ENCODE measurements around the gene NDNF.

Gene NDNF, protein sequence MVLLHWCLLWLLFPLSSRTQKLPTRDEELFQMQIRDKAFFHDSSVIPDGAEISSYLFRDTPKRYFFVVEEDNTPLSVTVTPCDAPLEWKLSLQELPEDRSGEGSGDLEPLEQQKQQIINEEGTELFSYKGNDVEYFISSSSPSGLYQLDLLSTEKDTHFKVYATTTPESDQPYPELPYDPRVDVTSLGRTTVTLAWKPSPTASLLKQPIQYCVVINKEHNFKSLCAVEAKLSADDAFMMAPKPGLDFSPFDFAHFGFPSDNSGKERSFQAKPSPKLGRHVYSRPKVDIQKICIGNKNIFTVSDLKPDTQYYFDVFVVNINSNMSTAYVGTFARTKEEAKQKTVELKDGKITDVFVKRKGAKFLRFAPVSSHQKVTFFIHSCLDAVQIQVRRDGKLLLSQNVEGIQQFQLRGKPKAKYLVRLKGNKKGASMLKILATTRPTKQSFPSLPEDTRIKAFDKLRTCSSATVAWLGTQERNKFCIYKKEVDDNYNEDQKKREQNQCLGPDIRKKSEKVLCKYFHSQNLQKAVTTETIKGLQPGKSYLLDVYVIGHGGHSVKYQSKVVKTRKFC

GRCh38 chr4:121072224-121073003 lies at the start of gene NDNF:
TSS of gene NDNF (minus strand) at chr4:121072535. CDS start at chr4:121045837, 26,698 bp downstream.
- DNase-seq (ENCODE audit: insufficient read length, low spot score) (peak; percentile 19), FAIRE-seq (no peak)

GRCh38 chr4:121119715-121120114 lies 47.4 kb upstream of the NDNF start:
- no peak for FAIRE-seq
- DNase-seq (ENCODE audit: insufficient read length, low spot score), result no peak

DNA sequence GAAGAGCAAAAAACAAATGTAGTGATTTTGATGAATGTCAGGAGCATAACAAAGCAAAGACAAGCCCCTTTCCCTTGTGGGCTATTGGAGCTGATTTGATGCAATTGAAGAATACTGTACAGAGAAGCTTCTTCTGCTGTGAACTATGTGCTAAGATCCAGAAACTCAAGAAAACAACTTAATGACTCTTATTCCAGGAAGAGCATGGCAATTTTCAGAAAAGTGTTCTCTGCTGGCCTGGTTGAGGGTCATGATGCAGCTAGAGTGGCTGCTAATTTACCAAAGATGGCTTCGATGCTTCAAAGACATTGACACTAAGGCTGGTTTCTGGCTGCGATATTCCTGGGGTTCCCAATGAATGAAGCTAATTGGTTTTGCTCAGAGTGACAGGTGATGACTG lies 46.0 kb upstream of the NDNF start:
- DNase-seq (ENCODE audit: insufficient read length, low spot score) (no peak), FAIRE-seq (no peak)

GRCh38 chr4:121114756-121115155 lies 42.4 kb upstream of the NDNF start:
- DNase-seq (ENCODE audit: insufficient read length, low spot score), result no peak
- FAIRE-seq, result no peak

GRCh38 chr4:121112530-121112929 lies 40.2 kb upstream of the NDNF start:
- FAIRE-seq, result no peak

GRCh38 chr4:121108557-121108956 lies 36.2 kb upstream of the NDNF start:
- FAIRE-seq, result no peak

More at GRCh38 chr4:121112530-121112929, 40.2 kb upstream of the NDNF start:
- DNase-seq (ENCODE audit: insufficient read length, low spot score), result no peak

GRCh38 chr4:121107507-121107906 lies 35.2 kb upstream of the NDNF start:
- DNase-seq (ENCODE audit: insufficient read length, low spot score) (no peak), FAIRE-seq (no peak)

More at GRCh38 chr4:121108557-121108956, 36.2 kb upstream of the NDNF start:
- DNase-seq (ENCODE audit: insufficient read length, low spot score), result no peak

DNA sequence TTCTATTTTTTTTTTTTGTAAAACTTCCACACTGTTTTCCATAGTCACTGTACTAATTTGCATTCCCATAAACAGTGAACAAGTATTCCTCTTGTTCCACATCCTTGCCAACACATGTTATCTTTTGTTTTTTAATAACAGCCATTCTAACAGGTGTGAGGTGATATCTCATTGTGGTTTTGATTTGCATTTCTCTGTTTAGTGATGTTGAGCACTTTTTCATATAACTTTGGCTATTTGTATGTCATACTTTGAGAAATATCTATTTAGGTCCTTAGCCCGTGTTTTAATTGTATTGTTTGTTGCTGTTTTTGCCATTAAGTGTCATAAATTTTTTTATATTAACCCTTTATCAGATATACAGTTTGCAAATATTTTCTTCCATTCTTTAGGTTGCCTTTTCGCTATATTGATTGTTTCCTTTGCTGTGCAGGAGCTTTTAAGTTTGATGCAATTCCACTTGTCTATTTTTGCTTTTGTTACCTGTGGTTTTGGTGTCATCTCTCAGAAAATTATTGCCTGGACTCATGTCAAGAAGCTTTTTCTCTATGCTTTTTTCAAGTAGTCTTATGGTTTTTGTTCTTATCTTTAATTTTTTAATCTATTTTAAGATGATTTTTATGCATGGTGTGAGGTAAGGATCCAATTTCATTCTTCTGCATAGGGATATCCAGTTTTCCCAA lies 27.9 kb upstream of the NDNF start:
- FAIRE-seq (no peak), DNase-seq (ENCODE audit: insufficient read length, low spot score) (no peak)

GRCh38 chr4:121098266-121098665 lies 25.9 kb upstream of the NDNF start:
- DNase-seq (ENCODE audit: insufficient read length, low spot score) (no peak), FAIRE-seq (no peak)

DNA sequence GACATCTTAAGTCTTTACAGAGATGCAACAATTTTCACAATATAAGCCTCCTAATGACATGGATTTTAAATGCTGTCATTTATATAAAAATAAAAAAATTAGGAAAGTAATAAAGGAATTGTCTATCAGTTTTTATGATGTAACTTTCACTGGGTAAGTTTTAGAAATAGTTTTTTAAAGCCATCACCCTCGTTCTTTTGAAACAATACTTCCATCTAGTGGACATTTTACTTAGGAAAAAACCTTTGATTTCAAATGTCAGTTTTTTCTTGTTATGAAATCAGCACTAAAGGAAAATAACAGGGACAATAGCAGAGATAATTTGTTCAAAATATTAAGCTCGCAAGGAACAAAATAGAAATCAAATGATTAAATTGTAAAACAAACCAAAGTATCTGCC lies 24.3 kb upstream of the NDNF start:
- DNase-seq (ENCODE audit: insufficient read length, low spot score) (peak; percentile 7), FAIRE-seq (no peak)

GRCh38 chr4:121096191-121096590 lies 23.9 kb upstream of the NDNF start:
- no peak for FAIRE-seq
- DNase-seq (ENCODE audit: insufficient read length, low spot score), result no peak

DNA sequence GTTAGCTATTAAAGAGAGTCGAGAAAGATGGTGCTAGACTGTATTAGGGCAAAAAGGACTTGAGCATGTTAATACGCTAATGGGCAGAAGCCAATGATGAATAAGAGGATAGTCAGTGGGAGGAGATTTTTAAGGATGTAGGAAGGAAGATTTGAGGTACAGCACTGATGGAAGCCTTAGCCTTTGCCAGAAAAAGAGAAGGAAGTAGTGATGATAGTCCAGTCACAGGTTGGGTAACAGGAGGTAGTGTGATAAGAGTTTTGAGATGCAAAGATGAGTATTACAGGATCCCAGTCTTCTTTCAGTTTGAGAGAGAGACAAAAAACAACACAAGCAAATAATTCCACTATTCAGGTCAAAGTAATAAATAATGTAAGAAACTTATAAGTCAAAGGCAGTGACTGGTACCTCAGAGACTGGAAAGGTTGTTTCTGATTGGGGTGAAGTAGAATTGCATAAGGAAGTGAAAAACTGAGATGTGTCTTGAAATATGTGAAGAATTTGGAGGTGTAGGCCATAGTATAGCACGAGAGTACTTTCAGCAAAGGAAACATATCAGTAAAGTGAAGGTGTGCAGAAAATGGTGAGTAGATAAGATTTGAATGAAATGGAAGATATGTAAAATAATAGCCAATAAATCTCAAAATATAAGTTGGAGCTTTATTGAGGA lies 22.1 kb upstream of the NDNF start:
- no peak for FAIRE-seq
- no peak for DNase-seq (ENCODE audit: insufficient read length, low spot score)

- no peak for DNase-seq (ENCODE audit: insufficient read length, low spot score)
- FAIRE-seq, result no peak
Observed at GRCh38 chr4:121093261-121093660, 20.9 kb upstream of the NDNF start.

- DNase-seq (ENCODE audit: insufficient read length, low spot score) (no peak), FAIRE-seq (no peak)
Observed at GRCh38 chr4:121091941-121092340, 19.6 kb upstream of the NDNF start.

GRCh38 chr4:121088867-121089266 lies 16.5 kb upstream of the NDNF start:
- FAIRE-seq (no peak), DNase-seq (ENCODE audit: insufficient read length, low spot score) (no peak)

- FAIRE-seq (no peak), DNase-seq (ENCODE audit: insufficient read length, low spot score) (no peak)
Observed at GRCh38 chr4:121079376-121079775, 7.0 kb upstream of the NDNF start.

GRCh38 chr4:121077496-121077895 lies 5.2 kb upstream of the NDNF start:
- FAIRE-seq, result no peak
- no peak for DNase-seq (ENCODE audit: insufficient read length, low spot score)

- no peak for FAIRE-seq
- no peak for DNase-seq (ENCODE audit: insufficient read length, low spot score)
Observed at GRCh38 chr4:121076416-121076815, 4.1 kb upstream of the NDNF start.

DNA sequence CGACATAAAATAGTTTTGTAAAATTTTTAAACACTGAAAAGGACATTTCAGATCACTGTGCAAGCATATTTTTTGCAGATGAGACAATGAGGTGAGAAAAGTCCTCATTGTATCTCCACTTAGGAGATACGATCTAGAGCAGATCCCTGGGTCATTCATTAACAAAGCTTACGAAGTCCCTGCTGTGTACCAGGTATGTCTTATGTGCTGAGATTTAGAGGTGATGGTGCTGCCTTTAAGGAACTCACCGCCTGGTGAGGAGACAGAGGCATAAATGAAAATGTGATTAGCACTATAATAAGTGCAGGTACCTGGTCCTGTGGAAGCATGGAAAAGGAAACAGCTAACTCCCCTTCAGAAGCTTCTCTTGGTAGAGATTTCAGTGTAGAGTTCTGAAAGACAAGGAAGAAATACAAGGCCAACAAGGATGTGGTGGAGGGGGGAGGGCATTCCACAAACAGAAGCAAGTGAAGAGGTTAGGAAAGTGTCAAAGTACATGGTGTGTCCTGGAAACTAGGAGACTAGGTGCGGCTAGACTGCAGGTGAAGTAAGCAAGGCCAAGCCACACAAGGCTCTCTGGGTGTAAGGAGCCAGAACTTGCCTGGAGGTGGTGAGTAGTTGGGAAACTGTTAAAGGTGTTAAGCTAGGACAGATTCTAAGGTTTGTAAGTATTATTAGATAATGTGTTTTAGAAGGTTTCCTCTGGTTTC lies 1.5 kb upstream of the NDNF start:
- FAIRE-seq, result no peak
- DNase-seq (ENCODE audit: insufficient read length, low spot score), result no peak

DNA sequence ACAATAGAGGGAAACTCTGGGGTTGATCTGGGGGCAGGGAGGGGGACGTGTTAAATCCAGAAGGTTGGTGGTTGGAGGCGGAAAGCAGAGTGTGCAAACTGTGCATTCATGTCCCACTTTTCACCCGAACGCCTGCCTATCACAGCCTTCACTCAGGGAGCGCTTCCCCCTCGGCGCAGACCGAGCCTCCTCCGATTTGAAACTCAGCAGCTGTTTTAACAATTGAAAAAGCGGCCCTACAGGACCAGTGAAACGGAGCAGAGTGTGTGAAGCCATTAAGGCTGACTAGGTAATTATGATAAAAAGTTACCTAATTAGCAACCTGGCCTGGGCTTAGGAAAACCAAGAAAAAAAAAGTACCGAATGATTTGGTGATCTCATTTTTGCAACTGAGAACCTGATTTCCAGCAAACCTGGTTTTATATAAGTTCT lies 685 bp upstream of the NDNF start:
- DNase-seq (ENCODE audit: insufficient read length, low spot score) (no peak), FAIRE-seq (no peak)

Data from HTR-8/SVneo (cell line).